Activated CD8-positive, alpha-beta memory T cell treated with anti-CD3 and anti-CD28 coated beads for 36 hours (primary cell): Measurements from ENCODE around the gene WWP2. TPM values are rescaled to one million over a fixed set of nuclear protein-coding genes. Genes with fewer than 3 reads are reported as not detected.

Experiments used
- total RNA-seq, 2 experiments: library from RNA; stranded (reverse); gene quantifications; one replicate each; pipeline ENCODE4 v1.2.3, GENCODE V29; 2021

WWP2 gene
- total RNA-seq, 2 experiments from 2014 or later = 36.1 to 36.3 TPM

Other genes with a start within 250 kb of the WWP2 start
- gene NFAT5, start 196.4 kb upstream of the WWP2 start, total RNA-seq = 10 to 100 TPM; 39.8 to 40.0 TPM
- gene NQO1, start 35.8 kb upstream of the WWP2 start, total RNA-seq = 10 to 100 TPM; 13.4 to 13.7 TPM
- 100 to 1,000 TPM; 127 to 130 TPM for gene NOB1, start 7.4 kb upstream of the WWP2 start, total RNA-seq
- under 1 TPM in 1 of 2 experiments, not detected in 1; 0.19 TPM for gene CLEC18A, start 189.0 kb downstream of the WWP2 start, total RNA-seq